HCT116 (cell line): ENCODE measurements around the gene ATP13A3. TPM values are rescaled to one million over a fixed set of nuclear protein-coding genes. Genes with fewer than 3 reads are reported as not detected.

Experiments used
- ATAC-seq: fragments of 200-7000 bp; cut with Tn5 transposase; 2 replicates; pipeline ENCODE4 v1.9.1; 2020; ENCODE audit warnings: mild to moderate bottlenecking, moderate library complexity
- BruUV-seq: library from RNA; stranded (reverse); fragments of 400-500 nt; replicated peaks from 2 replicates; lab custom pipeline; 2021; lab: Mats Ljungman, UMichigan
- CTCF ChIA-PET: fragments of 300-600 bp; sonication (Branson Sonifier 250); formaldehyde crosslinking; loops from one replicate; lab custom pipeline; 2021; ENCODE audit warnings: antibody characterized with exemption; lab: Charles Lee
- POLR2A ChIA-PET: fragments of 300-600, 350-600 bp; sonication (Branson Sonifier 250); formaldehyde crosslinking; loops from one replicate; lab custom pipeline; 2021; ENCODE audit warnings: antibody characterized with exemption; lab: Charles Lee
- RAD21 ChIA-PET, 2 experiments: fragments of 300-600 bp; sonication (Branson Sonifier 250); formaldehyde crosslinking; loops; one replicate each; lab custom pipeline; 2023; ENCODE audit warnings: low total read pairs in 2 of 2; ENCODE audit not compliant: uncharacterized antibody in 2 of 2, unreplicated experiment in 2 of 2, low non-redundant PET in 1 of 2; lab: Charles Lee
- DNase-seq: peaks from one replicate; pipeline ENCODE4 v3.0.0-alpha.2; 2010; ENCODE audit warnings: low read depth, low spot score
- H2AFZ ChIP-seq: fragments of 200-600 bp; shearing (Covaris generic), sonication (generic); 2 replicates; pipeline ENCODE4 v1.6.1; 2017; ENCODE audit warnings: low read depth, mixed run types, mixed read lengths, antibody characterized with exemption, low read length; ENCODE audit not compliant: poor library complexity, severe bottlenecking
- H3K27ac ChIP-seq: 2 replicates; pipeline ENCODE4 v1.5.1; 2012; ENCODE audit warnings: low read depth, low read length
- H3K27me3 ChIP-seq: fragments of 200-600 bp; sonication (generic); 2 replicates; pipeline ENCODE4 v1.6.1; 2016; ENCODE audit warnings: mixed run types, low read length, mixed read lengths; ENCODE audit not compliant: insufficient read depth
- H3K36me3 ChIP-seq, 2 experiments: fragments of 200-500 bp in 1 of 2; fragments of 200-600 bp in 1 of 2; sonication (Bioruptor generic) in 1 of 2; sonication (generic) in 1 of 2; 2 replicates each; pipeline versions ENCODE4 v1.5.1 to v1.6.1; 2014 to 2016; ENCODE audit warnings: low read length in 2 of 2, inconsistent platforms in 1 of 2, mixed read lengths in 1 of 2, mixed run types in 1 of 2; ENCODE audit not compliant: insufficient read depth in 2 of 2, control insufficient read depth in 1 of 2
- H3K4me1 ChIP-seq, 2 experiments: fragments of 200-600 bp in 1 of 2; sonication (generic) in 1 of 2; 2 replicates each; pipeline versions ENCODE4 v1.5.1 to v1.6.1; 2012 to 2017; ENCODE audit warnings: low read length in 2 of 2, inconsistent platforms in 1 of 2, mild to moderate bottlenecking in 1 of 2, mixed read lengths in 1 of 2, mixed run types in 1 of 2, moderate library complexity in 1 of 2; ENCODE audit not compliant: insufficient read depth in 2 of 2, control insufficient read depth in 1 of 2
- H3K4me2 ChIP-seq: fragments of 200-600 bp; sonication (generic); 2 replicates; pipeline ENCODE4 v1.6.1; 2017; ENCODE audit warnings: mixed run types, low read length, mixed read lengths
- H3K4me3 ChIP-seq, 2 experiments: fragments of 200-600 bp in 1 of 2; sonication (generic) in 1 of 2; replicated peaks in 1 of 2; 2 replicates each; pipeline ENCODE4 v1.5.1; 2011 to 2016; ENCODE audit warnings: low read length in 2 of 2, control low read depth in 1 of 2, low read depth in 1 of 2, mild to moderate bottlenecking in 1 of 2, mixed read lengths in 1 of 2, mixed run types in 1 of 2
- H3K79me2 ChIP-seq: fragments of 200-600 bp; sonication (generic); 2 replicates; pipeline ENCODE4 v1.6.1; 2017; ENCODE audit warnings: mild to moderate bottlenecking, mixed run types, low read length, moderate library complexity, mixed read lengths; ENCODE audit not compliant: insufficient read depth
- H3K9ac ChIP-seq: fragments of 200-600 bp; sonication (generic); 2 replicates; pipeline ENCODE4 v1.6.1; 2016; ENCODE audit warnings: low read length, mixed read lengths
- H3K9me2 ChIP-seq: fragments of 200-600 bp; sonication (generic), shearing (Covaris generic); 2 replicates; pipeline ENCODE4 v1.6.1; 2017; ENCODE audit warnings: mixed run types, mild to moderate bottlenecking, moderate library complexity; ENCODE audit not compliant: insufficient read depth
- H3K9me3 ChIP-seq, 2 experiments: fragments of 200-500 bp in 1 of 2; fragments of 200-600 bp in 1 of 2; sonication (Bioruptor generic) in 1 of 2; sonication (generic) in 1 of 2; 2 replicates each; pipeline ENCODE4 v1.6.1; 2014 to 2017; ENCODE audit warnings: low read length in 2 of 2, mixed read lengths in 2 of 2, inconsistent platforms in 1 of 2, low read depth in 1 of 2, mild to moderate bottlenecking in 1 of 2, mixed run types in 1 of 2, moderate library complexity in 1 of 2; ENCODE audit not compliant: control insufficient read depth in 1 of 2, insufficient read depth in 1 of 2
- H4K20me1 ChIP-seq: fragments of 200-600 bp; sonication (generic), shearing (Covaris generic); 2 replicates; pipeline ENCODE4 v1.6.1; 2017; ENCODE audit warnings: mixed run types, mild to moderate bottlenecking, moderate library complexity; ENCODE audit not compliant: insufficient read depth
- CBX3 ChIP-seq: IDR thresholded peaks from 2 replicates; pipeline ENCODE4 v1.6.1; 2012; ENCODE audit warnings: low read depth
- CEBPB ChIP-seq: IDR thresholded peaks from 2 replicates; pipeline ENCODE4 v1.6.1; 2012; ENCODE audit warnings: low read depth
- EGR1 ChIP-seq: IDR thresholded peaks from 2 replicates; pipeline ENCODE4 v1.6.1; 2012; ENCODE audit warnings: low read depth
- EZH2phosphoT487 ChIP-seq: fragments of 200-600 bp; IDR thresholded peaks from 2 replicates; pipeline ENCODE4 v1.6.1; 2018; ENCODE audit warnings: antibody characterized with exemption, borderline replicate concordance
- JUND ChIP-seq: IDR thresholded peaks from 2 replicates; pipeline ENCODE4 v1.6.1; 2012
- RAD21 ChIP-seq: IDR thresholded peaks from 2 replicates; pipeline ENCODE4 v1.6.1; 2012; ENCODE audit warnings: low read depth, mild to moderate bottlenecking
- TCF7L2 ChIP-seq: IDR thresholded peaks from 2 replicates; pipeline ENCODE4 v1.7.0; 2011; ENCODE audit warnings: borderline replicate concordance, inconsistent platforms; ENCODE audit not compliant: insufficient read depth, insufficient read length; ENCODE audit errors: extremely low read depth
- intact Hi-C: fragments of 100-400 bp; cut with micrococcal nuclease; formaldehyde crosslinking; loops from 2 replicates; pipeline ENCODE4 v1.10.0; 2022
- total RNA-seq: library from RNA; stranded (reverse); gene quantifications from one replicate; pipeline ENCODE4 v1.2.1, GENCODE V29; 2021; ENCODE audit not compliant: unreplicated experiment
- TF ChIP-seq, protein P1 (sequence below), 3 experiments: fragments of 200-600 bp in 1 of 3; sonication (generic) in 1 of 3; IDR thresholded peaks in 2 of 3; conservative IDR thresholded peaks in 1 of 3; 2 replicates each; pipeline ENCODE4 v1.5.1; 2012 to 2017; ENCODE audit warnings: low read depth in 2 of 3, low read length in 2 of 3, antibody characterized with exemption in 1 of 3, borderline replicate concordance in 1 of 3, control low read depth in 1 of 3, mild to moderate bottlenecking in 1 of 3, mixed read lengths in 1 of 3, mixed run types in 1 of 3, moderate library complexity in 1 of 3; ENCODE audit not compliant: insufficient read depth in 1 of 3

The ATP13A3 gene
- total RNA-seq, 1 experiment from 2014 or later: 139 TPM

DNA sequence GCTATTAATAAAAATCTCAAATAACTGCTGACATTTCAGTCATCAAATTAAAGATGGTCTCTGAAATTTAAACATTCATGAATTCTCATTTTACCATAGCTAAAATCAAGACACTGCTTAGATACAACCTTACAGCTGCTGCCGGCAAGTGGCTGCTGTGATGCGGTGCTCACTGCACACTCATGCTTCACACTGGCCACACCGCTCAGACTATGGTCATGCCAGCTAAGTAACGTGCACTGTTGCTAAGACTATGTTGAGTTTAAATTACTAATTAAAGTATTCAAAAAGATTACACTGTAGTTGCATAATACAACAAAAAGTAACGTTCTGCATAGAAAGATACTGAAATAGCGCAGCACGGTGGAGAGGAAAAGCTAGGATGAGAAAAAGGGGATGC, 12.1 kb downstream of the ATP13A3 start:
- POLR2A ChIA-PET: no interaction called here
- Histone ChIP-seq H3K27ac (no peak overlapping the region), H4K20me1 (peaks cover 35% of the 10 kb centered on the region; the same call in 1 of the 2 replicates), H2AFZ (no peak overlapping the region), H3K4me1 (no peaks in the 10 kb centered on the region), H3K4me3 (no peak overlapping the region), H3K36me3 (peaks cover 2 to 10% of the 10 kb centered on the region in 2 experiments; a peak in 2 of 4 replicates), H3K4me2 (no peak overlapping the region), H3K79me2 (peaks cover 100% of the 10 kb centered on the region), H3K27me3 (no peaks in the 10 kb centered on the region), H3K9ac (no peak overlapping the region), H3K9me2 (no peaks in the 10 kb centered on the region), H3K9me3 (no peaks in the 10 kb centered on the region)
- RAD21 ChIA-PET: no interaction called here
- TF ChIP-seq CBX3 (no peak), JUND (no peak), EGR1 (no peak)
- TF ChIP-seq, protein P1, sequence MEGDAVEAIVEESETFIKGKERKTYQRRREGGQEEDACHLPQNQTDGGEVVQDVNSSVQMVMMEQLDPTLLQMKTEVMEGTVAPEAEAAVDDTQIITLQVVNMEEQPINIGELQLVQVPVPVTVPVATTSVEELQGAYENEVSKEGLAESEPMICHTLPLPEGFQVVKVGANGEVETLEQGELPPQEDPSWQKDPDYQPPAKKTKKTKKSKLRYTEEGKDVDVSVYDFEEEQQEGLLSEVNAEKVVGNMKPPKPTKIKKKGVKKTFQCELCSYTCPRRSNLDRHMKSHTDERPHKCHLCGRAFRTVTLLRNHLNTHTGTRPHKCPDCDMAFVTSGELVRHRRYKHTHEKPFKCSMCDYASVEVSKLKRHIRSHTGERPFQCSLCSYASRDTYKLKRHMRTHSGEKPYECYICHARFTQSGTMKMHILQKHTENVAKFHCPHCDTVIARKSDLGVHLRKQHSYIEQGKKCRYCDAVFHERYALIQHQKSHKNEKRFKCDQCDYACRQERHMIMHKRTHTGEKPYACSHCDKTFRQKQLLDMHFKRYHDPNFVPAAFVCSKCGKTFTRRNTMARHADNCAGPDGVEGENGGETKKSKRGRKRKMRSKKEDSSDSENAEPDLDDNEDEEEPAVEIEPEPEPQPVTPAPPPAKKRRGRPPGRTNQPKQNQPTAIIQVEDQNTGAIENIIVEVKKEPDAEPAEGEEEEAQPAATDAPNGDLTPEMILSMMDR (IDR thresholded peaks at IDR 0.05 in 2 of 3, conservative IDR thresholded peaks at IDR 0.05 in 1 of 3; ENCODE audit: borderline replicate concordance in 1 of 3, insufficient read depth in 1 of 3, low read depth in 2 of 3, low read length in 2 of 3): no peak
- CTCF ChIA-PET: interaction anchor here (0.6 to 2.1 kb wide), 2 partner anchors 9 to 120 kb away, joined by 3 to 5 read pairs; no protein-coding TSS in a partner anchor
- DNase-seq: no peak
- no peak for ATAC-seq
- no TSS peak for BruUV-seq
- intact Hi-C loops: loop anchor here (1.0 kb wide), 1 partner anchor 97 kb away; no protein-coding TSS in a partner anchor

DNA sequence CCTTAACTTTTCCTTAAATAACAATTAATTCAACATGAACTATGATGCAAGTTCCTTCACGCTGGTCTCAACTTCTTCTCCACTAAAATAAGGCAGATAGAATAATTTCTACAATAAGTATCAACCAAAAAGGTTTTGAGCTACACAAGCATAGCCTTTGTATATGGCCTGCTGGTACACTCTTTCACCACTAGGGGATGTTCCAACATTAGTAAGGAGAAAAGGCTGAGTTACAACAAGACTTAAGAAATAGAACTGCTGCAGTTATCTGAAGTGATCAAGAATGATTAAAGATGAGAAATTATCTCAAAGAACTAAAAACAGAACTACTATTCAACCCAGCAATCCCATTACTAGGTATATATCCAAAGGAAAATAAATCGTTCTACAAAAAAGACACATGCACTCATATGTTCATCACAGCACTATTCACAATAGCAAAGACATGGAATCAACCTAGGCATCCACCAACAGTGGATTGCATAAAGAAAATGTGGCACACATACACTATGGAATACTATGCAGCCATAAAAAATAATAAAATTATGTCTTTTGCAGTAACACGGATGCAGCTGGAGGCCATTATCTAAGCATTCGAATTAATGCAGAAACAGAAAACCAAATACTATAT, 14.4 kb downstream of the ATP13A3 start:
- CTCF ChIA-PET: interaction anchor here (0.6 to 1.8 kb wide), 13 partner anchors 11 to 949 kb away, joined by 3 to 21 read pairs (median 3); no protein-coding TSS in a partner anchor
- no peak overlapping the region for H3K9ac ChIP-seq
- RAD21 ChIA-PET: interaction anchor here (0.6 to 1.0 kb wide), 4 partner anchors 25 to 113 kb away, joined by 3 to 5 read pairs (median 4); no protein-coding TSS in a partner anchor
- DNase-seq (peak; percentile 53), ATAC-seq (peak; percentile 86)
- peaks cover 35% of the 10 kb centered on the region; the same call in 1 of the 2 replicates for H4K20me1 ChIP-seq
- no peak overlapping the region for H3K4me3 ChIP-seq
- H3K4me2 ChIP-seq: no peak overlapping the region
- peaks cover 100% of the 10 kb centered on the region for H3K79me2 ChIP-seq
- no peak overlapping the region for H2AFZ ChIP-seq
- H3K9me2 ChIP-seq: no peaks in the 10 kb centered on the region
- no peaks in the 10 kb centered on the region for H3K4me1 ChIP-seq
- intact Hi-C loops: loop anchor here (1.0 kb wide), 2 partner anchors 101 to 122 kb away; no protein-coding TSS in a partner anchor
- no peak overlapping the region for H3K27ac ChIP-seq
- H3K9me3 ChIP-seq: no peaks in the 10 kb centered on the region
- no peaks in the 10 kb centered on the region for H3K36me3 ChIP-seq
- TF ChIP-seq, protein P1 (IDR thresholded peaks at IDR 0.05 in 2 of 3, conservative IDR thresholded peaks at IDR 0.05 in 1 of 3; ENCODE audit: borderline replicate concordance in 1 of 3, insufficient read depth in 1 of 3, low read depth in 2 of 3, low read length in 2 of 3): peak; percentile 87 to 93 (median 91)
- no peak for TF ChIP-seq EZH2phosphoT487
- TF ChIP-seq TCF7L2: no peak
- TF ChIP-seq RAD21: peak; percentile 96
- TF ChIP-seq CEBPB: 0 out of 2 replicates have a peak, but pooled peaks have one; percentile 7
- POLR2A ChIA-PET: interaction anchor here (0.7 kb wide), 1 partner anchor 114 kb away, joined by 3 read pairs; no protein-coding TSS in a partner anchor
- no peaks in the 10 kb centered on the region for H3K27me3 ChIP-seq
- no TSS peak for BruUV-seq
